K562 (cell line): Measurements from ENCODE around the gene RRAGD. TPM values are rescaled to one million over a fixed set of nuclear protein-coding genes. Genes with fewer than 3 reads are reported as not detected.

Source experiments
- ATAC-seq: fragments of 200-7000 bp; cut with Tn5 transposase; 3 replicates; pipeline ENCODE4 v1.9.1; 2020; ENCODE audit warnings: moderate library complexity
- BruUV-seq: library from RNA; stranded (reverse); fragments of 400-500 nt; replicated peaks from 2 replicates; lab custom pipeline; 2021; lab: Mats Ljungman, UMichigan
- CTCF ChIA-PET: fragments of 300-600 bp; formaldehyde crosslinking; extraction: SDS; loops from one replicate; lab custom pipeline; 2021; ENCODE audit warnings: low intra/inter-chr PET ratio; lab: Yijun Ruan, JAX
- POLR2A ChIA-PET: fragments of 300-600, 350-650 bp; sonication (Branson Sonifier 250); formaldehyde crosslinking; extraction: SDS; loops from one replicate; lab custom pipeline; 2021; ENCODE audit warnings: antibody characterized with exemption, inconsistent platforms; lab: Yijun Ruan, JAX
- DNase-seq, 4 experiments: peaks; one replicate each; pipeline versions ENCODE4 v3.0.0 to v3.0.0-alpha.2; 2011 to 2018; ENCODE audit warnings: low spot score in 3 of 4, mixed read lengths in 3 of 4; ENCODE audit errors: extremely low read depth in 1 of 4
- FAIRE-seq: peaks from 2 replicates; lab custom pipeline; 2011; peaks lifted over from hg19 to GRCh38; lab: Jason Lieb, UNC
- H2AFZ ChIP-seq: 2 replicates; pipeline ENCODE4 v1.6.0; 2011; ENCODE audit warnings: low read depth, low read length, control low read depth, inconsistent platforms
- H3K27ac ChIP-seq: fragments of 200-600 bp; 3 replicates; pipeline ENCODE4 v1.8.0; 2011; ENCODE audit warnings: low read depth, mild to moderate bottlenecking, control low read depth, inconsistent platforms, low read length, moderate library complexity, mixed read lengths; ENCODE audit errors: extremely low read depth
- H3K27me3 ChIP-seq, 2 experiments: fragments of 300-600 bp in 1 of 2; 2 replicates in 1 of 2; 3 replicates in 1 of 2; pipeline versions ENCODE4 v1.6.0 to v1.8.0; 2011; ENCODE audit warnings: inconsistent platforms in 2 of 2, low read length in 2 of 2, mild to moderate bottlenecking in 1 of 2, mixed read lengths in 1 of 2, moderate library complexity in 1 of 2; ENCODE audit not compliant: control insufficient read depth in 2 of 2, insufficient read depth in 2 of 2
- H3K36me3 ChIP-seq: fragments of 300-600 bp; 3 replicates; pipeline ENCODE4 v1.8.0; 2011; ENCODE audit warnings: mild to moderate bottlenecking, low read length, inconsistent platforms; ENCODE audit not compliant: control insufficient read depth, insufficient read depth
- H3K4me1 ChIP-seq, 2 experiments: fragments of 200-600 bp in 1 of 2; replicated peaks in 1 of 2; 2 replicates in 1 of 2; 3 replicates in 1 of 2; pipeline versions ENCODE4 v1.5.1 to v1.8.0; 2011; ENCODE audit warnings: inconsistent platforms in 2 of 2, low read length in 2 of 2, mild to moderate bottlenecking in 1 of 2, mixed read lengths in 1 of 2, moderate library complexity in 1 of 2; ENCODE audit not compliant: control insufficient read depth in 2 of 2, insufficient read depth in 2 of 2
- H3K4me2 ChIP-seq: 2 replicates; pipeline ENCODE4 v1.6.1; 2011; ENCODE audit warnings: low read length, control low read depth, inconsistent platforms, mixed read lengths; ENCODE audit not compliant: insufficient read depth
- H3K4me3 ChIP-seq: fragments of 200-600 bp; sonication (generic), shearing (Covaris generic); 2 replicates; pipeline ENCODE4 v1.5.1; 2016; ENCODE audit warnings: control low read depth, inconsistent platforms
- H3K79me2 ChIP-seq: fragments of 200-600 bp; 3 replicates; pipeline ENCODE4 v1.8.0; 2011; ENCODE audit warnings: low read length, inconsistent platforms; ENCODE audit not compliant: control insufficient read depth, insufficient read depth
- H3K9ac ChIP-seq, 2 experiments: 2 replicates each; pipeline versions ENCODE4 v1.6.0 to v1.6.1; 2011; ENCODE audit warnings: low read depth in 2 of 2, low read length in 2 of 2, control low read depth in 1 of 2, inconsistent platforms in 1 of 2, mild to moderate bottlenecking in 1 of 2, mixed read lengths in 1 of 2; ENCODE audit not compliant: insufficient read depth in 1 of 2
- H3K9me1 ChIP-seq: one replicate; pipeline ENCODE4 v1.6.0; 2011; ENCODE audit warnings: inconsistent platforms, mild to moderate bottlenecking, low read length, moderate library complexity; ENCODE audit not compliant: control insufficient read depth, insufficient read depth
- H3K9me3 ChIP-seq: replicated peaks from 2 replicates; pipeline ENCODE4 v1.5.1; 2011; ENCODE audit warnings: low read depth, low read length, inconsistent platforms; ENCODE audit not compliant: control insufficient read depth, insufficient read depth
- H4K20me1 ChIP-seq: replicated peaks from 2 replicates; pipeline ENCODE4 v1.6.1; 2011; ENCODE audit warnings: low read length, inconsistent platforms, mixed read lengths; ENCODE audit not compliant: control insufficient read depth, insufficient read depth
- ATF7 ChIP-seq: fragments of 450-650 bp; IDR thresholded peaks from 2 replicates; pipeline ENCODE4 v1.7.1; 2014; ENCODE audit warnings: mild to moderate bottlenecking, moderate library complexity
- COPS2 ChIP-seq: fragments of 450-650 bp; conservative IDR thresholded peaks from 2 replicates; pipeline ENCODE4 v1.6.1; 2016; ENCODE audit warnings: mild to moderate bottlenecking, moderate library complexity
- CTCF ChIP-seq, 3 experiments: IDR thresholded peaks in 2 of 3; conservative IDR thresholded peaks in 1 of 3; 2 replicates each; pipeline ENCODE4 v1.5.1; 2011 to 2012; ENCODE audit warnings: low read length in 3 of 3, mild to moderate bottlenecking in 3 of 3, control low read depth in 2 of 3, improper control_type of control experiment in 1 of 3, inconsistent platforms in 1 of 3, low read depth in 1 of 3, mixed read lengths in 1 of 3, moderate library complexity in 1 of 3; ENCODE audit not compliant: insufficient read depth in 2 of 3
- GMEB1 ChIP-seq: fragments of 250-450 bp; sonication (Bioruptor Pico); IDR thresholded peaks from 2 replicates; pipeline ENCODE4 v1.4.0; 2020; ENCODE audit warnings: mild to moderate bottlenecking
- NCOA4 ChIP-seq: fragments of 450-650 bp; IDR thresholded peaks from 2 replicates; pipeline ENCODE4 v1.6.1; 2018; ENCODE audit warnings: mild to moderate bottlenecking; ENCODE audit not compliant: partially characterized antibody
- PHB ChIP-seq: fragments of 250-450 bp; sonication (Bioruptor Pico); IDR thresholded peaks from 2 replicates; pipeline ENCODE4 v1.5.0; 2021
- POLR2B ChIP-seq: fragments of 450-650 bp; IDR thresholded peaks from 2 replicates; pipeline ENCODE4 v1.6.1; 2018; ENCODE audit warnings: low read depth; ENCODE audit not compliant: partially characterized antibody
- RAD21 ChIP-seq, 2 experiments: fragments of 250-450 bp in 1 of 2; fragments of 450-650 bp in 1 of 2; sonication (Bioruptor Pico) in 1 of 2; formaldehyde crosslinking in 1 of 2; IDR thresholded peaks in 1 of 2; conservative IDR thresholded peaks in 1 of 2; 2 replicates each; pipeline versions ENCODE4 v1.4.0 to v1.8.0; 2020 to 2022; ENCODE audit warnings: mild to moderate bottlenecking in 2 of 2, moderate library complexity in 1 of 2
- TAF15 ChIP-seq: fragments of 200-400 bp; formaldehyde crosslinking; IDR thresholded peaks from 2 replicates; pipeline ENCODE4 v1.6.1; 2017; ENCODE audit warnings: mild to moderate bottlenecking, low read depth, low read length, moderate library complexity
- UBTF ChIP-seq, 2 experiments: IDR thresholded peaks; 2 replicates each; pipeline ENCODE4 v1.6.1; 2012; ENCODE audit warnings: improper control_type of control experiment in 2 of 2, low read depth in 2 of 2, low read length in 2 of 2, borderline replicate concordance in 1 of 2
- ZNF316 ChIP-seq: fragments of 450-650 bp; IDR thresholded peaks from 2 replicates; pipeline ENCODE4 v1.6.1; 2016
- ZNF444 ChIP-seq: fragments of 250-450 bp; sonication (Bioruptor Pico); IDR thresholded peaks from 2 replicates; pipeline ENCODE4 v1.4.0; 2020; ENCODE audit warnings: mild to moderate bottlenecking, moderate library complexity
- ZNF668 ChIP-seq: fragments of 250-450 bp; sonication (Bioruptor Pico); IDR thresholded peaks from 2 replicates; pipeline ENCODE4 v1.8.0; 2022; ENCODE audit warnings: mild to moderate bottlenecking, inconsistent platforms
- WGBS: fragments of 100-300 bp; shearing (Covaris generic); methylation state at CpG from one replicate; pipeline ENCODE4 v1.1.6; 2016; ENCODE audit warnings: low coverage, mixed read lengths; ENCODE audit not compliant: insufficient coverage; ENCODE audit errors: missing lambda C conversion rate; 5-methylcytosine and 5-hydroxymethylcytosine counted together
- in situ Hi-C: fragments of 300-500 bp; cut with MboI; formaldehyde crosslinking; loops from 4 replicates; pipeline ENCODE4 v1.15.0; 2018; ENCODE audit warnings: inconsistent platforms, mixed read lengths
- intact Hi-C: fragments of 100-400 bp; cut with micrococcal nuclease; formaldehyde crosslinking; loops from 2 replicates; pipeline ENCODE4 v1.14.2; 2022
- polyA plus RNA-seq, 8 experiments: library from polyadenylated mRNA; depleted of rRNA in 4 of 8; stranded (reverse) in 5 of 8; unstranded in 3 of 8; fragments of >200 nt; fragmentation: Nextera tagmentation in 2 of 8; fragmentation: Illumina TruSeq in 1 of 8; extraction: Ambion mirVana in 2 of 8; extraction: Trizol in 1 of 8; gene quantifications; 2 replicates each; pipeline versions ENCODE4 v1.2.1 to v1.2.3, GENCODE V29; 2011 to 2014; ENCODE audit warnings: inconsistent platforms in 1 of 8, missing spikeins in 1 of 8
- total RNA-seq, 7 experiments: library from RNA; depleted of rRNA in 6 of 7; stranded (reverse); fragments of >200 nt in 6 of 7; fragmentation: Illumina TruSeq in 2 of 7; extraction: Trizol in 2 of 7; gene quantifications; 2 replicates each; pipeline versions ENCODE4 v1.2.1 to v1.2.3, GENCODE V29; 2011 to 2021; ENCODE audit warnings: low replicate concordance in 1 of 7

RRAGD gene
- total and polyA plus RNA-seq, 9 of the 15 experiments (the other 6 are each of a cell fraction or from before 2014, with no cell fraction given), result 0.03 to 0.07 (median 0.04) TPM; not detected in 6

- ChIA-PET CTCF (no interaction called here), POLR2A (no interaction called here)
- no peak overlapping the region for H3K9ac ChIP-seq
- H3K27me3 ChIP-seq, result no peaks in the 10 kb centered on the region; a peak in 2 of 5 replicates
- ATAC-seq (peak; percentile 46; the same call in 1 of the 3 replicates), FAIRE-seq (no peak), DNase-seq (no peak)
- H3K79me2 ChIP-seq, result no peaks in the 10 kb centered on the region
- no peak overlapping the region for H3K27ac ChIP-seq
- H3K4me1 ChIP-seq, result 0 out of 5 replicates have a peak, but pooled peaks cover 0 to 3% of the 10 kb centered on the region in 2 experiments
- H3K9me1 ChIP-seq, result no peaks in the 10 kb centered on the region
- intact Hi-C loops (loop anchor here (1.0 to 2.0 kb wide), 2 partner anchors 58 to 386 kb away; no protein-coding TSS in a partner anchor), in situ Hi-C loops (no loop called here)
- TF ChIP-seq PHB (CRISPR knock-in tag) (no peak), ZNF316 (no peak), NCOA4 (no peak), GMEB1 (no peak), ATF7 (no peak), UBTF (IDR thresholded peaks at IDR 0.05; ENCODE audit: borderline replicate concordance in 1 of 2, low read depth in 2 of 2, low read length in 2 of 2) (no peak), ZNF668 (CRISPR knock-in tag) (no peak), ZNF444 (CRISPR knock-in tag) (no peak), RAD21 (CRISPR knock-in tag; conservative IDR thresholded peaks at IDR 0.05 in 1 of 2, IDR thresholded peaks at IDR 0.05 in 1 of 2) (peak; percentile 19 to 23; a peak in 2 of 4 replicates), TAF15 (no peak), COPS2 (no peak), POLR2B (no peak), CTCF (IDR thresholded peaks at IDR 0.05 in 2 of 3, conservative IDR thresholded peaks at IDR 0.05 in 1 of 3; ENCODE audit: insufficient read depth in 2 of 3, low read depth in 1 of 3, low read length in 3 of 3) (peak in 1 of 3 experiments; percentile 37; a peak in 3 of 6 replicates)
- 28% methylated on average over 7 of the region's 7 CpGs for WGBS
- H3K36me3 ChIP-seq, result no peaks in the 10 kb centered on the region
- no peaks in the 10 kb centered on the region for H4K20me1 ChIP-seq
- H2AFZ ChIP-seq, result no peak overlapping the region
- H3K9me3 ChIP-seq, result no peaks in the 10 kb centered on the region
- H3K4me2 ChIP-seq, result no peak overlapping the region
- no TSS peak for BruUV-seq
- no peak overlapping the region for H3K4me3 ChIP-seq
These were observed 43.1 kb downstream of the RRAGD start for GRCh38 chr6:89368999-89369398.
